ENCODE results near the gene TRIM69.
A peak's percentile ranks its signal among the peaks of the same experiment; 100 is the strongest.
"Not testable (repeated sequence)": the region's sequence is repeated elsewhere in the genome, so short reads cannot be mapped to it uniquely, and the experiment has no call there.

Gene TRIM69

DNA sequence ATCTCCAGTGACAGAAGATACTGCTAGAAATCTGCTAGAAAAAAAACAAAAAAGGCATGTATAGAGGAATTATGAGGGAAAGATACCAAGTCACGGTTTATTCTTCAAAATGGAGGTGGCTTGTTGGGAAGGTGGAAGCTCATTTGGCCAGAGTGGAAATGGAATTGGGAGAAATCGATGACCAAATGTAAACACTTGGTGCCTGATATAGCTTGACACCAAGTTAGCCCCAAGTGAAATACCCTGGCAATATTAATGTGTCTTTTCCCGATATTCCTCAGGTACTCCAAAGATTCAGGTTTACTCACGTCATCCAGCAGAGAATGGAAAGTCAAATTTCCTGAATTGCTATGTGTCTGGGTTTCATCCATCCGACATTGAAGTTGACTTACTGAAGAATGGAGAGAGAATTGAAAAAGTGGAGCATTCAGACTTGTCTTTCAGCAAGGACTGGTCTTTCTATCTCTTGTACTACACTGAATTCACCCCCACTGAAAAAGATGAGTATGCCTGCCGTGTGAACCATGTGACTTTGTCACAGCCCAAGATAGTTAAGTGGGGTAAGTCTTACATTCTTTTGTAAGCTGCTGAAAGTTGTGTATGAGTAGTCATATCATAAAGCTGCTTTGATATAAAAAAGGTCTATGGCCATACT is 21.1 kb upstream of the TRIM69 start:
- H3K4me3 ChIP-seq = peak overlapping the region in 6 of 7 experiments; percentile 63 to 100 (median 92)
- peak overlapping the region in 3 of 21 experiments; percentile 4 to 100 (median 100) for H3K27ac ChIP-seq

DNA sequence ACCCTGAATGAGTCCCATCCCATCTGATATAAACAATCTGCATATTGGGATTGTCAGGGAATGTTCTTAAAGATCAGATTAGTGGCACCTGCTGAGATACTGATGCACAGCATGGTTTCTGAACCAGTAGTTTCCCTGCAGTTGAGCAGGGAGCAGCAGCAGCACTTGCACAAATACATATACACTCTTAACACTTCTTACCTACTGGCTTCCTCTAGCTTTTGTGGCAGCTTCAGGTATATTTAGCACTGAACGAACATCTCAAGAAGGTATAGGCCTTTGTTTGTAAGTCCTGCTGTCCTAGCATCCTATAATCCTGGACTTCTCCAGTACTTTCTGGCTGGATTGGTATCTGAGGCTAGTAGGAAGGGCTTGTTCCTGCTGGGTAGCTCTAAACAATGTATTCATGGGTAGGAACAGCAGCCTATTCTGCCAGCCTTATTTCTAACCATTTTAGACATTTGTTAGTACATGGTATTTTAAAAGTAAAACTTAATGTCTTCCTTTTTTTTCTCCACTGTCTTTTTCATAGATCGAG is 20.5 kb upstream of the TRIM69 start:
- H3K4me3 ChIP-seq = peak overlapping the region in 4 of 7 experiments; percentile 63 to 100 (median 92)
- H3K27ac ChIP-seq = peak overlapping the region in 2 of 21 experiments; percentile 2 to 100

DNA sequence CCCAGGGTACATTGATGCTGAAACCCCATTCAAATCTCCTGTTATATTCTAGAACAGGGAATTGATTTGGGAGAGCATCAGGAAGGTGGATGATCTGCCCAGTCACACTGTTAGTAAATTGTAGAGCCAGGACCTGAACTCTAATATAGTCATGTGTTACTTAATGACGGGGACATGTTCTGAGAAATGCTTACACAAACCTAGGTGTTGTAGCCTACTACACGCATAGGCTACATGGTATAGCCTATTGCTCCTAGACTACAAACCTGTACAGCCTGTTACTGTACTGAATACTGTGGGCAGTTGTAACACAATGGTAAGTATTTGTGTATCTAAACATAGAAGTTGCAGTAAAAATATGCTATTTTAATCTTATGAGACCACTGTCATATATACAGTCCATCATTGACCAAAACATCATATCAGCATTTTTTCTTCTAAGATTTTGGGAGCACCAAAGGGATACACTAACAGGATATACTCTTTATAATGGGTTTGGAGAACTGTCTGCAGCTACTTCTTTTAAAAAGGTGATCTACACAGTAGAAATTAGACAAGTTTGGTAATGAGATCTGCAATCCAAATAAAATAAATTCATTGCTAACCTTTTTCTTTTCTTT is 19.2 kb upstream of the TRIM69 start:
- H3K4me3 ChIP-seq = no peak overlapping the region
- no peak overlapping the region for H3K27ac ChIP-seq

DNA sequence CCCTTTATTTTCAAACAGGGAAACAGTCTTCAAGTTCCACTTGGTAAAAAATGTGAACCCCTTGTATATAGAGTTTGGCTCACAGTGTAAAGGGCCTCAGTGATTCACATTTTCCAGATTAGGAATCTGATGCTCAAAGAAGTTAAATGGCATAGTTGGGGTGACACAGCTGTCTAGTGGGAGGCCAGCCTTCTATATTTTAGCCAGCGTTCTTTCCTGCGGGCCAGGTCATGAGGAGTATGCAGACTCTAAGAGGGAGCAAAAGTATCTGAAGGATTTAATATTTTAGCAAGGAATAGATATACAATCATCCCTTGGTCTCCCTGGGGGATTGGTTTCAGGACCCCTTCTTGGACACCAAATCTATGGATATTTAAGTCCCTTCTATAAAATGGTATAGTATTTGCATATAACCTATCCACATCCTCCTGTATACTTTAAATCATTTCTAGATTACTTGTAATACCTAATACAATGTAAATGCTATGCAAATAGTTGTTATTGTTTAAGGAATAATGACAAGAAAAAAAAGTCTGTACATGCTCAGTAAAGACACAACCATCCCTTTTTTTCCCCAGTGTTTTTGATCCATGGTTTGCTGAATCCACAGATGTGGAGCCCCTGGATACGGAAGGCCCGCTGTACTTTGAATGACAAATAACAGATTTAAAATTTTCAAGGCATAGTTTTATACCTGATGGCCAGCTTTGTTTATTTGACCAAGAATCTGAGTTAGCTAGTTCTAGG is 18.0 kb upstream of the TRIM69 start:
- peak overlapping the region in 3 of 21 experiments; percentile 1 to 30 (median 20) for H3K27ac ChIP-seq
- no peak overlapping the region for H3K4me3 ChIP-seq

DNA sequence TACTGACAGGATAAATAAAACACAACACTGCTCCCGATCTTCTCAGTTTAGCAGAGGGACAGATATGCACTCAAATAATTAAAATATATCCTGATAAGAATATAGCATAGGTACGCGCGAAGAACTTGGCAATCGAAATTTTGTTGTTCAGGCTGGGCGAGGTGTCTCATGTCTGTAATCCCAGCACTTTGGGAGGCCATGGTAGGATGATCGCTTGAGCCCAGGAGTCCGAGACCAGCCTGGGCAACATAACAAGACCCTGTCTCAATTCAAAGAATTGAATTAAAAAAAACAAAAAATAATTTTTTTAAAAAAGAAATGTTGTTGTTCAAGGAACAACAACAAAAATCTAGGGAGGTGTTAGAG is 17.4 kb upstream of the TRIM69 start:
- no peak overlapping the region for H3K4me3 ChIP-seq
- peak overlapping the region in 7 of 21 experiments; percentile 1 to 49 (median 30) for H3K27ac ChIP-seq

DNA sequence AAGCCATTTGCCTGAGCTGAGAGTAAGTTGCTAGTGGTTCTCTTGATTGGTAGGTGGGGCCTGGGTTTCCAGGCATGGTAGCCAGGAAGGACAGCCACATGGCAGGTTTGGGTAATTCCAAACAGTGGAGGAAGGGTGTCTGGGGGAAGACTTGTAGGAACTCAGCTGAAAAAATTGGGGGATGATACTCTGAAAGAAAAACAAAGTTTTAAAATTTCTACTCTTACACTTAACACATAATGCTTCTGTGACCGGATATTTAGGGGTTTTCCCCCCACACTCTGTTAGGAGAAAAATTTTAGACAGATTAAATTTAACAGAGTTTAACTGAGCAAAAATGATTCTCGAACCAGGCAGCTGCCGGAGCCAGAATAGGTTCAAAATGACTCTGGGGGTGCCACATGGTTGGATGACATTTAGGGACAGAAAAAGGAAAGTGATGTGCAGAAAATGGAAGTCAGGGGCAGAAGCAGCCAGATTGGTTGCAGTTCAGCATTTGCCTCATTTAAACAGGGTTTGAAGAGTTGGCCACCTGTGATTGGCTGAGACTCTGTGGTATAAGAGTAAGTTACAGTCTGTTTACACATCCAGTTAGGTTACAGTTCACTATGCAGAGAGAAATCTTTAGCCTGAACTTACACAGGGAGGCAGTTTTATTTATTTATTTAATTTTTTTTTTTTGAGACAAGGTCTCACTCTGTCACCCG is 16.9 kb upstream of the TRIM69 start:
- Histone ChIP-seq H3K27ac (peak overlapping the region in 8 of 21 experiments; percentile 3 to 49 (median 31)), H3K4me3 (no peak overlapping the region)

DNA sequence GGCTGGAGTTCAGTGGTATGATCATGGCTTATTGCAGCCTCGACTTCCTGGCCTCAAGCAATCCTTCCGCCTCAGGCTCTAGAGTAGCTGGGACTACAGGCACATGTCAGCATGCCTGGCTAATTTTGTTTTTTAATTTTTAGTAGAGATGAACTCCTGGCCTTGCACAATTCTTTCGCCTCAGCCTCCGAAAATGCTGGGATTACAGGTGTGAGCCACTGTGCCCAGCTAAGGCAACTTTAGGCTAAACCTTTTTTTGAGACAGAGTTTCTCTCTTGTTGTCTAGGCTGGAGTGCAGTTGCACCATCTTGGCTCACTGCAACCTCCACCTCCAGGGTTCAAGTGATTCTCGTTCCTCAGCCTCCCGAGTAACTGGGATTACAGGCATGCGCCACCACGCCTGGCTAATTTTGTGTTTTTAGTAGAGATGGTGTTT is 16.3 kb upstream of the TRIM69 start:
- peak overlapping the region in 6 of 21 experiments; percentile 10 to 49 (median 25) for H3K27ac ChIP-seq
- H3K4me3 ChIP-seq = not testable (repeated sequence)

DNA sequence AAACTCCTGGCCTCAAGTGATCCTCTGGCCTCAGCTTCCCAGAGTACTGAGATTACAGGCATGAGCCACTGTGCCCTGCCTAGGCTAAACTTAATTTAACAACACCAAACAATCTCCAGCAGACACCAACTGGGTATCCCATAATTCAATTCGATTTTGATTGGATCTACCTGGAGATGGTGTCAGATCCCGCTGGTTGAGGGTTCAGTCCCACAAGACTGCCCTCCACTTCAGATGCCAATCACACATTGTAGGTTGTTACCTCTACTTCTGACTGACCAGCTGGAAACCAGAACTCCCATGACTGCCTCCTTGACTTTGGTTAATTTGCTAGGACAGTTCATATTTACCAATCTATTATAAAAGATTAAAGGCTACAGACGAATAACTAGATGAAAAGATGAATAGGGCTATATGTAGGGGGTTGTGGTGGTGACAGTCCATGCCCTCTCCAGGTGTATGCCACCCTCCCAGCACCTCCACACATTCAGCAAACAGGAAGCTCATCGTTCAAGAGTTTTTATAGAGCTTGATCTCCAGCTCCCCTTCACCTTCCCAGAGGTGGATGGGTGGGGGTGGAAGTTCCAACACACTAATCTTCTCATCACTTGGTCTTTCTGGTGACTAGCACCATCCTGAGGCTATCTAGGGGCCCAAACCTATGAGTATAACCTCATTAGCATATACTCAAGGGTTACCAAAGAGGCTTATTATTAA is 15.7 kb upstream of the TRIM69 start:
- H3K4me3 ChIP-seq = no peak overlapping the region
- peak overlapping the region in 5 of 21 experiments; percentile 10 to 49 (median 30) for H3K27ac ChIP-seq

DNA sequence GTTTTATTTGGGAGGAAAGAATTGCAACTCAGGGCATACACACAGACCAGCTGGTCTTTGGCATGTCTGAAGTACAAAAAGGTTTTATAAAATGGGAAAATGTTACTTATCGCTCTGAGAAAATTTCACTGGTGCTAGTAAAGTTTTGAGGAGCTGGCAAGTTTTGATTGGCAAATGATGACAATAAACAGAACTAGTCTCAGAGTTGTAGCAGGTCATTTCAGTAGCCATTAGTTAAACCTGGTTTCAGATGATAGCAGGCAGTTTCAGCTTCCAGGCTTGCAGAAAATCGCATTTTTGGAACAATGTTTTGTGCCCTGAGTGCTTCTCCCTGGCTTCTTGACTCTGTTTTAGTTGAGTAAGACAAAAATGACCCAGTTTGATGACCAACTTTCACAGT is 14.3 kb upstream of the TRIM69 start:
- H3K4me3 ChIP-seq = no peak overlapping the region
- H3K27ac ChIP-seq = peak overlapping the region in 7 of 21 experiments; percentile 11 to 30 (median 15)

DNA sequence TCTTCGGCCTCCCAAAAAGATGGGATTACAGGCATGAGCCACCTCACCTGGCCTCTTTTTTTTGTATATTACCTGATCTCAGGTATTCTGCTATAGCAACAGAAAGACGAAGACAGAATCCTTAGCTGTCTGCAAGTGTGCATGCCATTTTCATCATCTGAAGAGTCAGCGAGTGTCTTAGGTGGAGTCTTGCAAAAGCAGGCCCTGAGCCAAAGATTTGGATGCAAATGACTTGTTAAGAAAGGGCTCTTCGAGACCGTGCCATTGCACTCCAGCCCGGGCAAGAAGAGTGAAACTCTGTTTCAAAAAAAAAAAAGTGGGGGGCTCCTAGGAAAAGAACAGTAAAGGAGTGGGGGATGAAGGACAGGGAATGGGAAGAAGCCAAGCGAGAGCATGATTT is 10.2 kb upstream of the TRIM69 start:
- peak overlapping the region in 19 of 21 experiments; percentile 86 to 99 (median 97) for H3K27ac ChIP-seq
- H3K4me3 ChIP-seq = peak overlapping the region in 6 of 7 experiments; percentile 9 to 32 (median 18)

DNA sequence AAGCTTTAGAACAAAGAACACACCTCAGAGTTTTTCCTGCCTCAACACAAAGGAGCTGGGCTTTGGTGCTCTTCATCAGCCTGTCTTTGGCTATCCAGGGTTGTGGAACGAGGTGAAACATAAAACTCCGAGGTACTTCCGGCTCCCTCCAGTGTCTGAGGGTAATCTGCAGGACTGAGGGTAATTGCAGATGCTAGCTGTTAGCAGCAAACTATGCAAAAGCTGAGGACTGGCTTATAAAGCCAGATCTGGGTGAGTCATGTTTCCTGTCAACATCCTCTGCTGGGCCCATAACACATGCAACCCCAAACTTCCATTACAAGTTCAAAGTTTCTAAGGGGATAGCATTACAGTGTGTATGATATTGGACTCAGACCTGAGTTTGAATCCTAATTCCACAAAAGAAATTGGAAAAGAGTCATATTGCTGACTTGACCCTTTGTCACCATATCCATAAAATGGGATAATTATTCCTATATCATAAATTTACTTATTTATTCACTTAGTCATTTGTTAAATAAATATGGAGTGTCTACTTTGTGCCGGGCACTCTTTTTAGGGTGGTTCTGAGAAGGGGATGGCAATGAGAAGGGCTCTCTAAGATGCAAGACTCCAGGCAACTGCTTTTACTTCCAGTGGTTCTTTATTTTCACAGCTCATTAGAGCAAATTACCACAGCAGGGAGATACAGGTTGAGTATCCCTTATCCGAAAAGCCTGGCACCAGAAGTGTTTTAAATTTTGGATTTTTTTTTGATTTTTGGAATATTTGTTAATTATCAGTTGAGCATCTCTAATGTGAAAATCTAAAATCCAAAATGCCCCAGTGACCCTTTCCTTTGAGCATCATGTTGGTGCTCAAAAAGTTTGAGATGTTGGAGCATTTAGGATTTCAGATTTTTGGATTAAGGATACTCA is 9.5 kb upstream of the TRIM69 start:
- Histone ChIP-seq H3K4me3 (peak overlapping the region in 6 of 7 experiments; percentile 9 to 32 (median 18)), H3K27ac (peak overlapping the region in 20 of 21 experiments; percentile 86 to 99 (median 97))

DNA sequence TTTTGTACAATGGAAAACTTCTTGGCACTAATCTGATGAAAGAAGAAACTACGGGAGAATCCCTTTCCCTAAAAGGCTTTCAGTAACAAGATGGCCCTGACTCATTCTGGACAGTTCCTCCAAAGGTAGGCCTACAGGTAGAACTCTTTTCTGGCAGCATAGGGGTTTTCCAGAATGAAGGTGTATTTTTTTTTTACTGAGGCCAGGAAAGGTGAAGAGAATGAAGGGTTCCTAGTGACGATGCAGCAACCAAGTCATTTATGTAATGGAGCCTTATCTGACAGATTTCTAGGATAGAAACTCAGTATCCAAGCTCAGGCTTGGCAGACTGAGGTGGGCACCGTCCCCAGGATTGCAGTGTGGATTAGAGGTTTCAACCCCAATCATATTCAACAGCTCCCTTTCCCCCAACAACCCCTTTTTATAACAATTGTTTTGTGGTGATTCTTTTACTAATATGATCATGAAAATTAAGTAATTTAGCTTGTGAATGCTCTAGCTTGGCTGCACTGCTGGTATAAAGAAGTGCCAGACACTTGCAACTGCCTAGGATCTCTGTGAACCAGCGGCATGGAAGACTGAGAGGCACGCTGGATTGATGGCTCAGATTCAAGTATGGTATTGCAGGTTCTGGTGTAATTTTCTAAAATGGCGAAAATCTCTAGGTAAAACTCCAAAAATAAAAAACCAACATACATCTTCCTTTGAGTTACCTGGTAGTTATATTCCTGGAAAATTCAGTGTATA is 8.7 kb upstream of the TRIM69 start:
- Histone ChIP-seq H3K4me3 (peak overlapping the region in 4 of 7 experiments; percentile 74 to 83 (median 77)), H3K27ac (peak overlapping the region in 20 of 21 experiments; percentile 86 to 99 (median 97))

DNA sequence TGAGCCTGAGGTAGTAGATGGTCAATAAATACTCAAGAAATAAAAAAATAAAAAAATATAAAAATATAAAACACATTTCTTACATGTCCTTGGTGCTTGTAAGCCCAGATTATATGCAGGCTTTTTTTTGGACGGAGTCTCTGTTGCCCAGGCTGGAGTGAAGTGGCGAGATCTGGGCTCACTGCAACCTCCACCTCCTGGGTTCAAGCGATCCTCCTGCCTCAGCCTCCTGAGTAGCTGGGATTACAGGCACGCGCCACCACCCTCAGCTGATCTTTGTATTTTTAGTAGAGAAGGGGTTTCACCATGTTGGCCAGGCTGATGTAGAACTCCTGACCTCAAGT is 8.1 kb upstream of the TRIM69 start:
- Histone ChIP-seq H3K4me3 (peak overlapping the region in 6 of 7 experiments; percentile 64 to 83 (median 76)), H3K27ac (peak overlapping the region; percentile 23 to 99 (median 97))

DNA sequence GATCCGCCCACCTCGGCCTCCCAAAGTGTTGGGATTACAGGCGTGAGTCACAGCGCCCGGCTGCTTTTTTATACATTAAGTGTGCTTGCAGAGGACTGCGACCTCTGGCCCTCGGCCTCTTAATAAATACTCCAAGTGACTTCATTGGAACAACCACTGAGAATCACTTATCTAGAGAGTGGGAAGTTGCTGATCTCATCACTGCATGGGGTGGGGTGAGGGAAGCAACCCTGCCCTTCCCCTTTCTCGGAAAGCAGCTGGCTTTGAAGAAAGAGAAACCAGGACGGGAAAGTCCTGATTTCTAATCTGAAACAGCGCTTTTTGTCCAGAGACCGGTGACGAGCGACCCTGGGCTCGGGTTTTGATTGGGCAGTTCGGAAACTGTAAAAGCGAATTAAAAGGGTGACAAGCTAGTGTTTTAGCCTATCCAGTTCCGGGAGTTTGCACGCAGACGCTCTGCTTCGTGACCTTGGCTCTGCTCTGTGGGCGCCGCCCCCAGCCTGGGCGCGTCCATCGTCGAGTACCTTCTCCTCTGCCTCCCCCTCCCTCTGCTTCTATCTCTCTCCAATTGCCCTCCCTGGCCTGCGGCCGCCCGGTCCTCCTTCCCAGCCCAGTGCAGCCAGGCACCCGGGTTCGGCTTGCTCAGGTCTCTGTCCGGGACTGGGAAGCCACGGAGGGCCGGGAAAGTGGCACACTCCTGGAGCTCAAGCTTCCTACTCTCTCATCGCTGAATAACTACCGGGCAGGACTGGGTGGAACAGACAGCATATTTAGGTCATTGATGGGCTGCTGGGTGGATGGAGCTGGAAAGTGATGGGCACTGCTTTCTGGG is 7.5 kb upstream of the TRIM69 start:
- peak overlapping the region; percentile 73 to 99 (median 97) for H3K27ac ChIP-seq
- peak overlapping the region; percentile 63 to 83 (median 74) for H3K4me3 ChIP-seq

DNA sequence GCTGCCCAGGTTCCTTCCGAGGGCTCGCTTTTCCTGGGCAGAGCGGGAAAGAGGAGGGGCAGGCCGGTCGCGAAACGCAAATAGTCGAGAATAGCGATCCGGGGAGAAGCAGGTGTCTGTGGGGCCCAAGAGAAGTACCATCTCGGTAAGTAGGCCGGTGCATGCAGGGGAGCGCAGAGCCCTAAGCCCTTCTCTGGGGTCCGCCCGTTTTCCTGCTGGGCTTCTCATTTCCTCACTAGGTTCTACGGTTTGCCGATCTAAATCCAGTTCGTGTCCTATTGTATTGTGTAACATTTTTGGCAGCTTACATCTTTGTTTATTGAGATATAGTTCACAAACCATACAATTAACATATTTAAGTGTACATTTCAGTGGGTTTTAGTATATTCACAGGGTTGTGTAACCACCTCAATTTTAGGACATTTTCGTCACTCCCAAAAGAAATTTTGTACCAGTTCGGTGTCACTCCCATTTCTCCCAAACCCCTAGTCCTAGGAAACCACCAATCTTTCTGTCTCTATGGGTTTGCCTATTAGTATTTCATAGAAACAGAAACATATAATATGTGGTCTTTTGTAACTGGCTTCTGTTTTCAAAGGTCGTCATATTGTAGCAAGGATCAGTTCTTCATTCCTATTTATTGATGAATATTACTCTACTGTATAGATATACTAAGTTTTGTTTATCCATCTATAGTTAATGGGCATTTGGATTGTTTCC is 6.8 kb upstream of the TRIM69 start:
- H3K4me3 ChIP-seq = peak overlapping the region; percentile 63 to 83 (median 74)
- H3K27ac ChIP-seq = peak overlapping the region; percentile 73 to 99 (median 97)

Data from skin epidermis (tissue), 12 donors.